ENCODE results near the gene PRKCH.

PRKCH gene

DNA sequence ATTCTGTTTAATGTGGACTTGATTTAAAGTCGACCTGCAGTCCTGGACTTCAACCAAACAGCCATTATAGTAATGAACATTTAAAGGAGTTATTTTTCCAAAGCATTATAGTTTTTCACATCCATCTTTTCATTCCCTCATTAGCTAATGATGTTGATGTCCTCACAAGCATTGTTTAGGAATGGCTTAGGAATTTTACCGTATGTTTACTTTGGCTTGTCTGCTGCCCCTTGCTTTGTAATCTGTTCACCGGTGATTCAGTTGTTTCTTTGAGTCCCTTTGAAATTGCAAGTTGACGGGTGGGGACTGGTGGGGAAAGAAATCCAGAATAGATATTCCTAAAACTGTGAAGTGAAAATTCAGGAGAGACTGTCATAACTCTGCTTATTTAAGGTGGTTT is 25.4 kb downstream of the PRKCH start:
- TF ChIP-seq FOXP2 (optimal IDR thresholded peaks at IDR 0.05; ENCODE audit: borderline replicate concordance, extremely low read depth, extremely low read length, insufficient read depth) (no peak), TAF1 (IDR thresholded peaks at IDR 0.05; ENCODE audit: borderline replicate concordance, insufficient read depth, low read length) (no peak), POLR2AphosphoS5 (IDR thresholded peaks at IDR 0.05; ENCODE audit: low read depth, low read length) (no peak), SIN3A (IDR thresholded peaks at IDR 0.05; ENCODE audit: borderline replicate concordance, insufficient read depth, low read length) (no peak)
- TF ChIP-seq, protein P1, sequence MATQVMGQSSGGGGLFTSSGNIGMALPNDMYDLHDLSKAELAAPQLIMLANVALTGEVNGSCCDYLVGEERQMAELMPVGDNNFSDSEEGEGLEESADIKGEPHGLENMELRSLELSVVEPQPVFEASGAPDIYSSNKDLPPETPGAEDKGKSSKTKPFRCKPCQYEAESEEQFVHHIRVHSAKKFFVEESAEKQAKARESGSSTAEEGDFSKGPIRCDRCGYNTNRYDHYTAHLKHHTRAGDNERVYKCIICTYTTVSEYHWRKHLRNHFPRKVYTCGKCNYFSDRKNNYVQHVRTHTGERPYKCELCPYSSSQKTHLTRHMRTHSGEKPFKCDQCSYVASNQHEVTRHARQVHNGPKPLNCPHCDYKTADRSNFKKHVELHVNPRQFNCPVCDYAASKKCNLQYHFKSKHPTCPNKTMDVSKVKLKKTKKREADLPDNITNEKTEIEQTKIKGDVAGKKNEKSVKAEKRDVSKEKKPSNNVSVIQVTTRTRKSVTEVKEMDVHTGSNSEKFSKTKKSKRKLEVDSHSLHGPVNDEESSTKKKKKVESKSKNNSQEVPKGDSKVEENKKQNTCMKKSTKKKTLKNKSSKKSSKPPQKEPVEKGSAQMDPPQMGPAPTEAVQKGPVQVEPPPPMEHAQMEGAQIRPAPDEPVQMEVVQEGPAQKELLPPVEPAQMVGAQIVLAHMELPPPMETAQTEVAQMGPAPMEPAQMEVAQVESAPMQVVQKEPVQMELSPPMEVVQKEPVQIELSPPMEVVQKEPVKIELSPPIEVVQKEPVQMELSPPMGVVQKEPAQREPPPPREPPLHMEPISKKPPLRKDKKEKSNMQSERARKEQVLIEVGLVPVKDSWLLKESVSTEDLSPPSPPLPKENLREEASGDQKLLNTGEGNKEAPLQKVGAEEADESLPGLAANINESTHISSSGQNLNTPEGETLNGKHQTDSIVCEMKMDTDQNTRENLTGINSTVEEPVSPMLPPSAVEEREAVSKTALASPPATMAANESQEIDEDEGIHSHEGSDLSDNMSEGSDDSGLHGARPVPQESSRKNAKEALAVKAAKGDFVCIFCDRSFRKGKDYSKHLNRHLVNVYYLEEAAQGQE (IDR thresholded peaks at IDR 0.05; ENCODE audit: insufficient read depth in 1 of 2, low read depth in 2 of 2, low read length in 2 of 2) = no peak

DNA sequence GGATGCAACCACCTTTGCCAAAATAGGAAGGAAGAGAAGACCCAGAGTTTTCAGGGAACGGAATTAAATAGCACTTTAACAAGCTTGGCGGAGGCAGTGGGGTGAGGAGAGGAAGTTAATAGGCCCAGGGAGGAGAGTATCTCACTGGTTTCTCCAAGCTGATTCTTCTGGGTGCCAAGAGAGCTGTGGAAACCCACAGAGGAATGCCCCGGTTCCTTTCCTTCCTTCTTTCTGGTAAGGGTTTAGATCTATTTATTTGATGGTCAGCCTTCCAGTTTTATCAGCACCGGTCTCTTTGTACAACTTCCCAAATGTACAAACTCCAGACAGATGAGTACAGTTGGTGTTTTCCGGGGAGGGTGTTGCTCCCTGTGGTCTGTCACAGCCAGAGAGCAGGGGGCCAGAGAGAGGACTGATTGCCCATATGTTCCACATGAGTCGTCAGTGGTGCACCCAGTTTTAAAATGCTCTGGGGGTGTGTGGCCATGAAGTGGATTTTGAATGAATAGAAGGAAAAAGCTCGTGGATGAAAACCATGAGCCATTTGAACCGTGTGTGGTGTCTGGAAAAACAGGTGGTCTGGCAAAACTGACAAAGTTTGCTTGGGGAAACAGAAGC is 26.6 kb downstream of the PRKCH start:
- no peak for TF ChIP-seq FOXP2 (optimal IDR thresholded peaks at IDR 0.05; ENCODE audit: borderline replicate concordance, extremely low read depth, extremely low read length, insufficient read depth)
- TF ChIP-seq, protein P1 (IDR thresholded peaks at IDR 0.05; ENCODE audit: insufficient read depth in 1 of 2, low read depth in 2 of 2, low read length in 2 of 2) = no peak
- TF ChIP-seq TAF1 (IDR thresholded peaks at IDR 0.05; ENCODE audit: borderline replicate concordance, insufficient read depth, low read length) = no peak
- TF ChIP-seq POLR2AphosphoS5 (IDR thresholded peaks at IDR 0.05; ENCODE audit: low read depth, low read length) = no peak
- TF ChIP-seq SIN3A (IDR thresholded peaks at IDR 0.05; ENCODE audit: borderline replicate concordance, insufficient read depth, low read length) = no peak

DNA sequence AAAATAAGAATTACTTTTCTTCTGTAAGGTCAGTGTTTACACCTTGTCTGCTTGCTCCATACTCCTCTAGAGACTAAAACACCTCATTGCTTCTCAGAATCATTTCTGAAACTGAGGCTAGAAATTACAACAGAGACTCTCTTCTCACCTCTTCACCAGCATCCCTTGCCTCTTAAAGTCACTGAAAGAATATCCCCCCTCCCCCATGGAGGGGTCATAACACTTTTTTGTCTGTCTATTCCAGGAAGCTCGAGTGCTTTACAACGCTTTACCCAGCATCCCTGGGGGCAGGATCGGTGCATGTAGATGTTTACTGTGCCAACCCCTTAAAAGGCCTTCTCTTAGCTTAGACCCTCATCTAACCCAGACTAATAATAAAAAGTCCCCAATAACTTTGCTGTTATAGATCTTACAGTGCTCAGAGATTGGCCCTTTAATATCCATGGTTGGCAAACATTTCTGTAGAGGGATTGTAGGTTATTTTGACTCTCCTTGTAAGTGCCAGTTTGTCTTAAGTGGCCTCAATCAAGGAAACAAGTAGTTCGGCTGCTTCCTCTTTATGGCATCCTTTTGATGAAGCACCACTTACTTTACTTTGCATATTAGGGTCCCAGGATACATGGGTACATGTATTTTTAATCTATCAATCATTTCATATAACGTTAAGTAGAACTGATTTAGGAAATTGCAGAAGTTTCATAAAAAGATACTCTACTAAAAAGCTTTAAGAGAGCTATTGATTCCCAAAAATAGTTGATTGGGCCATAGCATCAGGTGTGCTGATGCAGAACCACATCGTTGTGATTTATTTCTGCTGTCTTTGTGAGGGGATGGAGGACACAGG is 29.3 kb downstream of the PRKCH start:
- TF ChIP-seq FOXP2 (optimal IDR thresholded peaks at IDR 0.05; ENCODE audit: borderline replicate concordance, extremely low read depth, extremely low read length, insufficient read depth) (no peak), TAF1 (IDR thresholded peaks at IDR 0.05; ENCODE audit: borderline replicate concordance, insufficient read depth, low read length) (no peak), POLR2AphosphoS5 (IDR thresholded peaks at IDR 0.05; ENCODE audit: low read depth, low read length) (no peak), SIN3A (IDR thresholded peaks at IDR 0.05; ENCODE audit: borderline replicate concordance, insufficient read depth, low read length) (no peak)
- TF ChIP-seq, protein P1 (IDR thresholded peaks at IDR 0.05; ENCODE audit: insufficient read depth in 1 of 2, low read depth in 2 of 2, low read length in 2 of 2) = no peak

DNA sequence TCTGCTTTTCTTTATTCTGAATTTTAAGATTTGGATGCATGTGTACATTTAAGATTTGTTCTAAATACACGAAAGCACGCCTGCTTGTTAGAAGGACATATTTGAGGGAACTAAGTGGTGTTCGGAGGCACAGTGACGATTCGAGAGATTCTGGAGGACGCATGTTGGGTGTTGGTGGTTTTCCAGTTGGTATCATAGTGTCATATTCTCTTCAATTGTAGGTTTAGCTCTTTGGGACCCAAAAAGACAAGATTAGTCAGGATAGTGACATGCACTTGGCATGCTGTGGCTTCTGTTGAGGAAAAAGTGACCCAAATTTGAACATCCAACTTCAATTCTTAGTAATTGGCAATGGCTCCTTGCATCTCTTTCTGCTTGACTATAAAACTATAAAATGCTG is 30.1 kb downstream of the PRKCH start:
- TF ChIP-seq POLR2AphosphoS5 (IDR thresholded peaks at IDR 0.05; ENCODE audit: low read depth, low read length) = no peak
- no peak for TF ChIP-seq TAF1 (IDR thresholded peaks at IDR 0.05; ENCODE audit: borderline replicate concordance, insufficient read depth, low read length)
- TF ChIP-seq SIN3A (IDR thresholded peaks at IDR 0.05; ENCODE audit: borderline replicate concordance, insufficient read depth, low read length) = no peak
- no peak for TF ChIP-seq FOXP2 (optimal IDR thresholded peaks at IDR 0.05; ENCODE audit: borderline replicate concordance, extremely low read depth, extremely low read length, insufficient read depth)

DNA sequence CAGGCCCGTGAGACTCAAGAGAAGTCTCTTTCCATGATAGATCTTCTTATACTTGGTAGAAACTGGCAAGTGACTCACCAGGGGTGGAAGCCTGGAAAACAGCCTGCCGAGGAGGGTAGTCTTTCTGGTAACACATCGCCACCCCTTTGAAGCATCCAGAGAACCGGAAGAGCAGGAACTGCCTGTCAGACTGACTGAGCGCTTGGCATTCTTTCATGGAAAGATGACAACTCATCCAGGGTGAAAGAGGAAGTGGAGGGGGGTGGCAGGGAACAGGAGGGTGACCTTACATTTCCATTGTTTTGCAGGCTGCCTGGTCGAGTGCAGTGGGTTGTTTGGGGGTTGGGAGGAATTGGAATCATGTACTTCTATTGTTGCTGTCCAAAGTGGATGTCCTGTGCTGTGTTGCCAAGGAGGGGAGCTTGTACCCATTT is 34.5 kb downstream of the PRKCH start:
- TF ChIP-seq, protein P1 (IDR thresholded peaks at IDR 0.05; ENCODE audit: insufficient read depth in 1 of 2, low read depth in 2 of 2, low read length in 2 of 2) = peak in 1 of 2 experiments; percentile 27; a peak in 1 of 4 replicates
- no peak for TF ChIP-seq FOXP2 (optimal IDR thresholded peaks at IDR 0.05; ENCODE audit: borderline replicate concordance, extremely low read depth, extremely low read length, insufficient read depth)
